HG02623 (cell line): Measurements from ENCODE around the gene HSD17B12.
"Not testable (repeated sequence)": the region's sequence is repeated elsewhere in the genome, so short reads cannot be mapped to it uniquely, and the experiment has no call there.

Experiments used
- ATAC-seq: cut with Tn5 transposase; IDR thresholded peaks from one replicate; pipeline ENCODE4 v1.9.1; 2021; ENCODE audit warnings: moderate library complexity; ENCODE audit not compliant: unreplicated experiment

HSD17B12 gene

DNA sequence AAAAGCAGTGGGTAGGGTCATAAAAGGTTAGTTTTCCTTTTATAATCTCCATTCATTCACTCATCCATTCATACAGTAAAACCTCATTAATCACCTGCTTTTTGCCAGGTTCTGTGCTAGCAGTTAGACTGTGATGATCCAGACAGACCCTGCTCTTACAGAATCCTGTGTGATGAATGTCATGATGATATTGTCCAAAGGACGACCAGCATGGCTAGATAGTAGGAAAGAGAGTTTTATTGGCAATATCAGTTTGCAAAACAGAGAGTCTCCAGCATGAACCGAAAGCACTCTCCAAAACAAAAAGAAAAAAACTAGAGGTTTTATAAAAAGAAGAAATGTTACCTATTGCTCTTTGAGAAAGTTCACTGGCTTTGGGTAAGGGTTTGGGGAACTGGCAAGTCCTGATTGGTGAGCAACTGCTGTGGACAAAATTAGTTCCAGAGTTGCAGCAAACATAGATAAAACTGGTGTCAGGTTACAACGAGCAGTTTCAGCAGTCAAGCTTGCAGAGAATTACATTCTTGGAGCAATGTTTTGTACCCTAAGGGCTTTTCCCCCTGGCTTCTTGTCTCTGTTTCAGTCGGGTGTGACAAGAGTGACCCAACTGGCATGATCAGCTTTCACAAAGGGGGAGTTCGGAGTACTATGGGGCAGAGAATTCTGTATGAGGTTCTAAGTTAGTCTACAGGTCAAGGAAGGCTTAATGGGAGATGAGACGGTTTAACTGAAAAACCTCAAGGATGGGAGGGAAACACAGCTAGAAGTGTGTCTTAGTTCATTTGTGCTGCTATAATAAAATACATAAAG is 58.3 kb downstream of the HSD17B12 start:
- ATAC-seq = no peak

DNA sequence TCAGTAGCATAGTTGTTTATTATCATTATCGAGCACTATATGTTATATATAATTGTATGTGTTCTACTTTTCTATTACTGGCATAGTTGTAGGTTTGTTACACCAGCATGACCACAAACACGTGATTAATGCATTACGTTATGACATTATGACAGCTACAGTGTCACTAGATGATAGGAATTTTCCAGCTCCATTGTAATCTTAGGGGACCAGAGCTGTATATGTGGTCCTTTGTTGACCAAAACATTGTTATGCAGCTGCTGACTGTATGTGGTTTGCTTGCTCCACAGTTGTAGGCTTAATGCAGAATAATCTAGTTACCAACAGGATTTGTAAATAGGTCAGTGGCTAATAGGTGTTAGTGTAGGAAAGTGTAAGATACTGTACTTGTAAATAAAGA is 66.1 kb downstream of the HSD17B12 start:
- no peak for ATAC-seq

DNA sequence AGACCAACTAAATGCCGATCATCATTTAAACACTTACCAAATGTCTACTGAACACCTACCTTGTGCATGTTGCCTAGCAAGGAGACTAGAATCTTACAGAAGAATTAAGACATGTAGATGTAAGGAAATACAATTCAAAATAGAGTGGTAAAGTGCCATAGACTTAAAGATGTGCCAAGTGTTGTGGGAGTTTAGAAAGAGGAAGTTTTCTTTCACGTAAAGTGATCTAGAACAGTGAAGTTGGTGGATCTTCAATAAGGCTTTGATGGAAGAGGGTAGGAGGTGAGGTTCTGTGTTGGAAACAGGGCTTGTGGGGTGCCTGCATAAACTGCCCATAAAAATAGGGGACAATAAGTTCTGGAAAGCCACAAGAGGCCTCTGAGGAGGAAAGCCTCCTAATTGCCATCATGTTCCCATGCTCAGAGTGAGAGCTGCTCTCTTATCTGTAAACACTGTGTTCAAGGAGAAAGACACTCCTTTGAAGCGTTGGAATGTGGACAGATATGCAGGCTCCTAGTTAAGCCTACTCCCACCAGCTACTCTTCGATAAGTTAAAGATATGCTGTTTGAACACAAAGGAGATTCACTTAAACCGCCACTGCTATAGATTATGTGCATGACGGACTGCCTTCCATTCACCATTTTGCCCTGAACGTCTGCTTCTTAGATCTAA is 66.7 kb downstream of the HSD17B12 start:
- ATAC-seq = no peak

DNA sequence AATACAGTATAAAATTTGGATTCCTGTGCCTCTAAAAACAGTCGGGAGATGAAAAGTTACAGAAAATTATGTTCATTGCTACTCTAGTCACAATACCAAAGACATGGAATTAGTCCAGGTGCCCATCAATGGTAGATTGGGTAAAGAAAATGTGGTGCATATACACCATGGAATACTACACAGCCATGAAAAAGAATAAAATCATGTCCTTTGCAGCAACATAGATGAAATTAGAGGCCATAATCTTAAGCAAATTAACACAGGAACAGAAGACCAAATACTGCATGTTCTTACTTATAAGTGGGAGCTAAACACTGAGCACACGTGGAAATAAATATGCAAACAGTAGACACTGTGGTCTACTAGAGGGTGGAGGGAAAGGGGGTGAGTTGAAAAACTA is 67.6 kb downstream of the HSD17B12 start:
- ATAC-seq = no peak

DNA sequence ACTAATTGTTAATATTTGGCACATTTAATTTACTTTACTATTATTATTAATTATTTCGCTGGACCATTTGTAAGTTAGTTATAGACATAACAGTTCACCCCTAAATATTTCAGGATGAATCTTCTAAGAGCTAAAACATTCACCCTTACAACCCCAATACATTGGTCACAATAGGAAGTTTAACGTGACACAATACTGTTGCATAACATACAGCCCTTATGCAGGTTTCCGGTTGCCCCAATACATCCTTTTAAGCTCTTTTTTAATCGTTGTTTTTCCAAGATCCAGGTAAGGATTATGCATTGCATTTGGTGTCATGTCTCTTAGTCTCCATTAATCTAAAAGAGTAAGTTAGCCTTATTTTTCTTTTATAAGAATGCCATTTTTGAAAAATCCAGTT is 71.2 kb downstream of the HSD17B12 start:
- no peak for ATAC-seq

DNA sequence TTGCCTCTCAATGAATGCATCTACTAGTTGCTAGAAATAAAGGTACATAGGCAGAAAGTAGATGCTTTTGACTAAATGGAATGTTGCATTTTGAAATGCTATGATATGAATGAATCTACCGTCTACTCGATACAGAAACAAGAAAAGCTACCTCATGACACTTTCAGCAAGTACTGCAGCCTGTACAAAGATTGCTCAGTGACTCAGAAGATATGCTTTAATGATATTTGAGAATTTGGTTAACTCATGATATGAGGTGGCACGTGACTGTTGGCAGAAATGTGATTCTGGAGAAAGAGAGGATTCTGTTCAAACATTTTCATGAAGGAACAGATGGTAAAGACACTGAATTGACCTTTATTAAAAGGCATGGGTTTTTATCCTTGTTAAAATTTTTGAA is 76.0 kb downstream of the HSD17B12 start:
- no peak for ATAC-seq

DNA sequence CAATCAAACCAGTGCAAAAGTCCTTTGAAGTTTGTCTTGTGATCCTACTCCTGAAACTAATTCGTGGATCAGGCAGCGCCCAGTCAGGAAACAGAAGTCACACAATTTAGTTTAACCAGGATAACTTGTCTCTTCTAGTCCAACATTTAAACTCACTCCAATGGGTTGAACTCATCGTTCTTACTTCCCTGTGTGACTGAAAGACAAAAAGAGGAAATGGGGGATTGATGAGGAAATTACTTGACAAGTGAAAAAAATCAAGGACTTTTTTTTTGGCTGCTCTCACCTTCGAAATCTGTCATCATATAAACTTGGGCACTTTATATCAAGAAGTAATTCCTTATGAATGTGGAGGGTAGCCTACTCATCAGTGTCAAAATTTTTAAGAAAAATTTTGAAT is 78.4 kb downstream of the HSD17B12 start:
- ATAC-seq = no peak

DNA sequence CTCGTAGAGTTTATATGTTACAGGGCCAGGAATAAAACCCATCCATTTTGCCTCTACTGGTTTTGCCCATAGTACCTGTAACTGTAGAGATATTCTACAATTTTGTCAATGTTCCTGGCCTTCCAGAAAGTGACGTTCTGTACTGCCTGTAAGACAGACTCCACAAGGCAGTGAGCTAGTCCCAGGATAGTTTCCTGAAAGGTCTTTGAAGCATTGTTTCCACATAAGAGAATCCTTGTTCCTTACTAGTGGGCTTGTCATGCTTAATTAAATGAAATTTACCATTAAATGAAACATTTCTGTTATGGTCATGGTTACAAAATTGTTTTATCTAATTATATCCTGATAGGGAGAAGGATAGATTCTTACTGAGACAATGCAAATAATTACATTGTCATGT is 80.4 kb downstream of the HSD17B12 start:
- no peak for ATAC-seq

DNA sequence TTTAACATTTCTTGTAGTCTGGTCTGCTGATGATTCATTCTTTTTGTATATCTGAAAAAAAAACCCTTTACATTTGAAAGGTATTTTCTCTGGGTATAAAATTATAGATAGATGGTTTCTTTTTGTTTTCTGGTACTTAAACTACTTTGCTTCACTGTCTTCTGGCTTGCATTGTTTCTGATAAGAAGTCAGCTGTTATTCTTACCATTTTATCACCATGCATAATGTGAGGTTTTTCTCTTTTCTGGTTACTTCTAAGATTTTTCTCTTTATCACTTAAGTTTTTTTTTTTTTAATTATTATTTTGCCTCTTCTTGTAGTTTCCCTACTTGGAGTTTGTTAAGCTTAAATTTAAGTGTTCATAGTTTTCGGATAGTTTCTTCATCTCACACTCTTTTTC is 84.7 kb downstream of the HSD17B12 start:
- no peak for ATAC-seq

DNA sequence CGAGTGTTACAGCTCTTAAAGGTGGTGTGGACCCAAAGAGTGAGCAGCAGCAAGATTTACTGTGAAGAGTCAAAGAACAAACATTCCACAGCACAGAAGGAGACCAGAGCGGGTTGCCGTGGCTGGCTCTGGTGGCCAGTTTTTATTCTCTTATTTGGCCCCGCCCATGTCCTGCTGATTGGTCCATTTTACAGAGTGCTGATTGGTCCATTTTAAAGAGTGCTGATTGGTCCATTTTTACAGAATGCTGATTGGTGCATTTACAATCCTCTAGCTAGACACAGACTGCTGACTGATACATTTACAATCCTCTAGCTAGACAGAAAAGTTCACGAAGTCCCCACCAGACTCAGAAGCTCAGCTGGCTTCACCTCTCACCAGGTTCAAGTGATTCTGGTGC is 88.1 kb downstream of the HSD17B12 start:
- ATAC-seq = not testable (repeated sequence)

DNA sequence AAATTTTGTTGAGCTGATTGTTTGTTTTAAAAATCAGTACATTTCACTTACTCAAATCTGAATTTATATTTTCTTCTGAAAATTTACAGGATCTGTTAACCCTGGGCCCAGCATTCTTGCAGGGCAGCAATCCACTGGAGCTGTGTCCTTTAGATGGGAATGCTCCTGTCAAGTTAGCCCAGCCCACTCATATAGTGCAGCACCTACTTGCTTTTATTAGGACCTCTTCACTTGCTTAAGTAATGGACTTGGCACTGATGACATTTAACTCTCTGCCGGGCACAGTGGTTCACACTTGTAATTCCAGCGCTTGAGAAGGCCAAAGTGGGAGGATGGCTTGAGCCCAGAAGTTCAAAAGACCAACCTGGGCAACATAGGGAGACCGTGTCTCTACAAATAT is 89.6 kb downstream of the HSD17B12 start:
- no peak for ATAC-seq

DNA sequence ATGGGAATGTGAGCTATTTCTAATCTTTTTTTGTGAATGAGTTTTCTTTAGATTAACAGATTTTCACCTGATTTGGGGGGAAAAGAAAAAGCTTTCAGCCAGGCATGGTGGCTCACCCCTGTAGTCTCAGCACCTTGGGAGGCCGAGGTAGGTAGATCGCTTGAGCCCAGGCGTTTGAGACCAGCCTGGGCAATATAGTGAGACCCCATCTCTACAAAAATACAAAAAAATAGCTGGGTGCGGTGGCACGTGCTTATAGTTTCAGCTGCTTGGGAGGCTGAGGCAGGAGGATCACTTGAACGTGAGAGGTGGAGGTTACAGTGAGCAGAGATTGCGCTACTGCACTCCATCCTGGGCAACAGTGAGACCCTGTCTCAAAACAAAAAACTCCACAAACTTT is 92.2 kb downstream of the HSD17B12 start:
- no peak for ATAC-seq

DNA sequence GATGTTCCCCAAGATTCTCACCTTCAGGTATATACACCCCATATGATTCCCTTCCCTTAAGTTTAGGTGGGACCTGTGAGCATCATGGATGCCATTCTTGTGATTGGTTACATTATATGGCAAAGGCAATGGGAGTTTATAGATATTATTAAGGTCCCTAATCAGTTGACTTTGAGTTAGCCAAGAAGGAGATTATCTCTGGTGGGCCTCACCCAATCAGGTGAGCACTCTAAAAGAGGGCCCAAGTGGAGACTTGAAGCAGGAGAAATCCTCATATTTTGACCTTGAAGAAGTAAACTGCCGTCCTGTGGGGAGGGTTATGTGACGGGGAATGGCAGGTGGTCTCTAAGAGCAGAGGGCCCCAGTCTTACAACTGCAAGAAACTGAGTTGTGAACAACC is 94.2 kb downstream of the HSD17B12 start:
- no peak for ATAC-seq

DNA sequence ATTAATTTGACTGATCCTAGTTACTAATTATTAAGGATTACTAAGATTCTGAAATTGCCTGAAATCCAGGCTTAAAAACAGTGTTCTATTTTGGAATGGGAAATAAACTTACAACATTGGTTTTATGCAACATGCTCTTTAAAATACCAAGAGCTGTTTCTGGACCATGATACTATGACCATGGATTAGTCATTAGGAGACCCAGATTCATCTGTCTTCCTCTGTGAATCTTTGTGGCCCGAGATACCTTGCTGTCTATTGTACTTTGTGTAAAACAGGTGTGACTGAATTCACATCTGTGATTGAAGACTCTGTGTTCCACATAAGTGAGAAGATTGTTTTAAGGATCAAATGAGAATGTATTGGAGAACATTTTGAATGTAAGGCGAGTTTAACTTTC is 98.8 kb downstream of the HSD17B12 start:
- no peak for ATAC-seq

DNA sequence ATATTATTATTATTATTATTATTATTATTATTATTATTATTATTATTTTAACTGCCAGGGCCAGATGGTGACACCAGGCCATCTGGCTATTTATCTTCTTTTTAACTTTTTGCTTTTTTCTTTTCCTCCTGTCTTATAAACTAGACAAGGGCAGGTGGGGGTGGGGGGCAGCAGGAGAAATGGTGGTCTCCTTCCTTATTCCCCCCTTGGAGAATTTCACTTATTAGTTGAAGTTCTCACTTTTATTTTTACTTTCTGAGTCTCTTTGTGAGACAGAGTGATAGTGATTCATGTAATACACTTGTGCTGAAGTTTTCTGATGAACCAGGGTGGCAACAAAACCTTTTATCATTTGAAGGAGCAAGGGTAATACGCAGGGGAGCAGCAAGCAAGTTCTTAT is 103.8 kb downstream of the HSD17B12 start:
- ATAC-seq = no peak

DNA sequence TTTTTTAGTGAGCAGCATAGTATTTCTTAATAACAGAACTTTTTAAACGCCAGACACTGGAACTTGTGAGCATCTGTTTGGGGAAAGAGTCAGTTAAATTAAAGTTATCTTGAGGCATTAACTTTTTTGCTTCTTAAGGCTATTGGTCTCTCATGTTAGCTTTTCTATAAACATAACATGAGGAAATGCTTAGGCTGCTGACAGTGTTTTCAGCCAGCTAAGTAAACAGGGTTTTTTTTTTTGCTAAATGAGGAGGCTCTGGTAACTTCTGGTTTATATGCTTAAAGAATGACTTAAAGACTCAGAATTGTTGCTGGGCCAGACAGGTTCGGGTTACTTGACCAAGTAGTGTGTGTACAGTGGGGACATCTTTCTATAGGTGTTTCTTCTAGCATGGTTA is 104.3 kb downstream of the HSD17B12 start:
- ATAC-seq = no peak

DNA sequence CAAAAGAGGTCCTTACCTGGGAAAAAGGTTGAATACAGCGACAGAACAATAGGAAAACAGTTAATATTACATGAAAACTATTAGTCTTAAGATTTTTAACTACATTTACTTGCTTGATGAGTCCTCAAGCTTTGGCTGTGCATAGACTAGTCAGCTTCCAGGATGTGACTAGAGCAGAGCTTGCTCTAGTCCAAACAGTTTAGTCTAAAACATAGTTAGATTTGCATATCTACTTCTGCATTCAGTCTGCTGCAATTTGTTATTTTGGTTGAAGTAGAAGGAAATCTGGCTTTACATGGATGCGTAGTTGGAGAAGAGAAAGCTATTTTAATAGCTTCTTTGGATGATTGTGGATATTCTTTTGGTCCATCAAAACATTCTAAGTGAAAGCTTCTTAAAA is 104.8 kb downstream of the HSD17B12 start:
- ATAC-seq = no peak

DNA sequence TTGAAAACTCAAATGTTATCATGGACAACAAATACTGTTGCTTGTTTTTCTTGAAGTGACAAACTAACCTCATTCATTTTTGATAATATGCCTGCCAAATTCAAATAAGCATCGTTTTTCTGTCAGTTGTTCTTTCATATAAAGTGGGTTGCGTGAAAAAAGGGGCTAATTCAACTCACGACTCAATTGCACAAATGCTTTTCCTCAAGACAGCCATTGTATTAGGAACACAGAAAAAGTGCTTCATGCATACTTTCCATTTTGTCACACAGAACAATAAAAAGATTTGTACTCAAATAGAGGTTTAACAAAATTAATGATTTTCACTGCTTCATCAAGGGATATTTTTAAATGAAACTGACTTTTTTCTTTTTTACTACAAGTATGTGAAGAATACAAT is 105.5 kb downstream of the HSD17B12 start:
- ATAC-seq = no peak

DNA sequence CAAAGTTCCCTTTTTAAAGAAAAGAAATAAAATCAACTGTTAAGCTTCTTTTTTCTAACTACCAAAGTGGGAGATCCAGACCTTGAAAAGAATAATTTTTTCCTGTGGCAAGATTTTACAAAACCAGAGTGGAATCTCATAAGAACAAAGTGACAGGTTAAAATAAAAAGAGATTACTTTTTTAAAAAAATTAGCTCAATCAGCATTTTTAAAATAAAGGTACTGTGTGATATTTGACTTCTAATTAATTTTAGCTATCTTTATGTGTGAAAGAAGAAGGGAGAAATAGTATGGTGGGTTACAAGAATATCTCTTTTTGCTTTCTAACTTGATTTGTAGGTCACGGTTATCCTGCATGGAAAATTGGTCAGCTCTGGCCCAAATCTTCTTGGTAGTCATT is 107.3 kb downstream of the HSD17B12 start:
- ATAC-seq = no peak

DNA sequence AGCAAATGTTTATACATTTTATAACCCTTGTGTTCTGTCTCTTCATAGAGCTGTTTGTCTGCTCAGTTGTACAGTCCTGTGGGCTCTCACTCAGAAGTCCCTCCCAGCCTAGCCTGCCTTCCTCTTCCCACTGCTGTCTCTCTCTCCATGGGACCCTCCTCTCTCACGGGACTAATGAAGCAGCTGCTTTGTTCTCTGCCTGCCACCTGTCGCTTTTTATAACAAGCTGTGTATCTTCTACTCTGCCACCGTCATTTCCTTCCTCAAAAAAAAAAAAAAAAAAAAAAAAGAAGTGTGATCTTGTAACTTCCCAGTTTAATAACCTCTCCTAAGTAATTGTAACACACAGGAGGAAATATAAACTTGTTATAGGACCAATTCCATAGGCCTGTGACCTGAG is 107.9 kb downstream of the HSD17B12 start:
- no peak for ATAC-seq

DNA sequence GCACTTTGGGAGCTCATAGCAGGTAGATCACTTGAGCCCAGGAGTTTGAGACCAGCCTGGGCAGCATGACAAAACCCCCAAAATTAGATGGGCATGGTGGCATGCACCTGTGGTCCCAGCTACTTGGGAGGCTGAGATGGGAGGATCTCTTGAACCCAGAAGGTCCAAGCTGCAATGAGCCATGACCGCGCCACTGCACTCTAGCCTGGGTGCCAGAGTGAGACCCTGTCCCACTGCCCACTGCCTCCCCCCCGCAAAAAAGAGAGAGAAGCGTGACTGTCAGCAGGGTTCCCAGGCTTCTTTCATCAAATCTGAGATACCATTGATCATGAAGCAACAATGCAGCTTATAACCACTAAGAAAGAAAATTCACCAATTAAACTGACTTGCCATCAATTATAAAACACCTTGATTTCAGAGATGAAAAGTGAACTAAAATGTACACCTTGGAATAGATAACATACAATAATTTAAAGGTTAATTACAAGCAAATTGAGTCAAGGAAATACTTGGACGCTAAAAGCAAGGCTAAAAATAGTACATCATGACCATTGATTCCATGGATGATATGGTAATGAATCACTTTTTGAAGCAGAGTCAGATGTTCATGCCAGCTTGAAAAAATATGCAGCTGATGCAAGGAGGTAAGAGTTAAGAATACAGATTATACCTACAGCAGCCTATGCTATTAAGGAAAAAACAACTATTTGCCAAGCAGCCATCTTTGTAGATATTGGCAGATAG is 109.3 kb downstream of the HSD17B12 start:
- no peak for ATAC-seq

DNA sequence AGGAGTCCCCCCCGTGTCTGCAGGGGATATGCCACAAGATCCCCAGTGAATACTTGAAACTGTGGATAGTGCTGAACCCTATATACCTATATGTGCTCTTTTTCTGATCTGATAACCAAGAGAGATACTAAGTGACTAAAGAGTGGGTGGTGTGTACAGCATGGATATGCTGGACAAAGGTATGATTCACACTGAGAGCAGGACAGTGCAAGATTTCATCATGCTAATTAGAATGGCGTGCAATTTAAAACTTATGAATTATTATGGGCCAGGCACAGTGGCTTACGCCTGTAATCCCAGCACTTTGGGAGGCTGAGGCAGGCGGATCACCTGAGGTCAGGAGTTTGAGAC is 109.9 kb downstream of the HSD17B12 start:
- ATAC-seq = no peak
